Measurements from ENCODE around the gene PMIS2.

Gene PMIS2

DNA sequence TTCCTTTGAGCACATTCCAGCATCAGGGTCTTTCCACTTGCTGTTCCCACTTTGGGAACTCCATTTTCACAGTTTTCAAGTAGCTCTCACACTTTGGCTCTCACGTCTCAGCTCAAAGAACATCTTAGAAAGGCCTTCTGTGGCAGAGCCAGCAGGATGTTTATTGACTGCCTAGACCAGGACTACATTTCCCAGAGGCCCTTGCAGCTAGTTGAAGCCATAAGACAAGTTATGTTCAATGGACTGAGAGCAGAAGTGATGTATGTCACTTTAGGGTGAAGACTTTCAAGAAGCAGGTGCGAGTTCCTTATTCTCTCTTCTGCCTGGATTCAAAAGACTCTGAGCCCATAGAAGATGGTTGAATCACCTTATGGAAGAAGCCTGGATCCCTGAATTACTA is 22.3 kb downstream of the PMIS2 start:
- TF ChIP-seq, protein P1, sequence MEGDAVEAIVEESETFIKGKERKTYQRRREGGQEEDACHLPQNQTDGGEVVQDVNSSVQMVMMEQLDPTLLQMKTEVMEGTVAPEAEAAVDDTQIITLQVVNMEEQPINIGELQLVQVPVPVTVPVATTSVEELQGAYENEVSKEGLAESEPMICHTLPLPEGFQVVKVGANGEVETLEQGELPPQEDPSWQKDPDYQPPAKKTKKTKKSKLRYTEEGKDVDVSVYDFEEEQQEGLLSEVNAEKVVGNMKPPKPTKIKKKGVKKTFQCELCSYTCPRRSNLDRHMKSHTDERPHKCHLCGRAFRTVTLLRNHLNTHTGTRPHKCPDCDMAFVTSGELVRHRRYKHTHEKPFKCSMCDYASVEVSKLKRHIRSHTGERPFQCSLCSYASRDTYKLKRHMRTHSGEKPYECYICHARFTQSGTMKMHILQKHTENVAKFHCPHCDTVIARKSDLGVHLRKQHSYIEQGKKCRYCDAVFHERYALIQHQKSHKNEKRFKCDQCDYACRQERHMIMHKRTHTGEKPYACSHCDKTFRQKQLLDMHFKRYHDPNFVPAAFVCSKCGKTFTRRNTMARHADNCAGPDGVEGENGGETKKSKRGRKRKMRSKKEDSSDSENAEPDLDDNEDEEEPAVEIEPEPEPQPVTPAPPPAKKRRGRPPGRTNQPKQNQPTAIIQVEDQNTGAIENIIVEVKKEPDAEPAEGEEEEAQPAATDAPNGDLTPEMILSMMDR (IDR thresholded peaks at IDR 0.05; ENCODE audit: low read length, missing control alignments), result no peak
- no peak overlapping the region for H3K4me3 ChIP-seq (replicated peaks; ENCODE audit: low read depth, low read length)
- DNase-seq (ENCODE audit: low read depth), result no peak

DNA sequence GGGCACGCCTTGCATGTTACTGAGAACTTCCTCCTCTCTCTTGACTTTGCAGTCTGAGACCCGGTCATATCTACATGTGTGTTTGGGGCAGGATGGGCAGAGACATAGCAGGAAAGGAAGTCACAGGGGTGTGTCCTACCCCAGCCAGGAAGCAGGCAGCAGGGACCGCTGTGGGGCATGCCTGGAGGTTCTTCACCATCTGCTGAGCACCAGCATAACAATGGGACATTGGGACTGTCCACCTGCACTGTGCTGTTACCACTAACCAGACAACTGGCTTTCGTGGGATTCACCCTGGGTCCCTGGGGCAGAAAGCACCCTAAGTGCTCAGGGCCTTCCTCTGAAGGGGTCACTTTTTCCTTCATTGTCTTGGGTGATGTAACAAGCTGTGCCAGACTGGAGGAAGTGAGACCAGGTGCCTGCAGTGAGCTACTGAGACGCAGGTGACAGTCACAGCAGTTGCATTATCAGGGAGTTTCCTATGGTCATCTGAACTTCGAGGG is 23.9 kb downstream of the PMIS2 start:
- H3K4me3 ChIP-seq (replicated peaks; ENCODE audit: low read depth, low read length), result no peak overlapping the region
- TF ChIP-seq, protein P1 (IDR thresholded peaks at IDR 0.05; ENCODE audit: low read length, missing control alignments), result no peak
- DNase-seq (ENCODE audit: low read depth), result no peak

DNA sequence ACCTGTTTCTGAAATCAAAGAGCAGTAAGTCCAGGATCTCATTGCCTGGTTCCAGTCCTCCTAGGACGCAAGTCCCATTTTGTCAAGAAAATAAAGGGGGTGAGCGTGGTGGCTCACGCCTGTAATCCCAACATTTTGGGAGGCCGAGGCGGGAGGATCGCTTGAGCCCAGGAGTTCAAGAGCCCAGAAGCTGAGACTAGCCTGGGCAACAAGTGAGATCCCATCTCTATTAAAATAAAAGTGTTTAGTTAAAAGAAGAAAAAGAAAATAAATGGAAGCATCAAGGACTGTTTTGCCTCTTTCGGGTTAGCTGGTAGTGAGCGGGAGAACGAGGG is 26.2 kb downstream of the PMIS2 start:
- TF ChIP-seq, protein P1 (IDR thresholded peaks at IDR 0.05; ENCODE audit: low read length, missing control alignments), result no peak
- H3K4me3 ChIP-seq (replicated peaks; ENCODE audit: low read depth, low read length), result peak overlapping the region; percentile 90
- DNase-seq (ENCODE audit: low read depth), result no peak

- TF ChIP-seq, protein P1 (IDR thresholded peaks at IDR 0.05; ENCODE audit: low read length, missing control alignments), result no peak
- H3K4me3 ChIP-seq (replicated peaks; ENCODE audit: low read depth, low read length), result peak within 1 kb of the TSS; percentile 90
- peak; percentile 90 for DNase-seq (ENCODE audit: low read depth)
Measured at GRCh38 chr19:35612559-35613321, 26.8 kb downstream of the PMIS2 start, which contains the start of gene HAUS5. TSS of gene HAUS5 (plus strand) at chr19:35612735. CDS start at chr19:35612795, 60 bp downstream.

DNA sequence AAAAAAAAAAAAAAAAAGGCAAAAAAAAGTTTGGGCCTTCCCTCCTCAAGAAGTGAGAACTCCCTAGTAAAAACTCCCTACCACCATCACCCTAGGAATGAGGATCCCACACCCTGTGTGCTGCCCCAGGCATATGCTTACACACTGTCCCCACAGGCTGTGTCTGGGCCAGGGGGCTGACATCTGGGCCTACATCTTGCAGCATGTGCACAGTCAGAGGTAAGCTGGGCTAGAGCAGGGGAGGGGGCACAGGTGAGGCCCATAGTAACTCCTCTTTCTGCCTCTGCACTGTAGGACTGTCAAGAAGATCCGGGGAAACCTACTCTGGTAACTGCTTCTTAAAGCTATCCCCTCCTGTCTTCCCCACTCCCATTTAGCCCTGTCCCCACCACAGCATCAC is 27.6 kb downstream of the PMIS2 start:
- no peak for DNase-seq (ENCODE audit: low read depth)
- TF ChIP-seq, protein P1 (IDR thresholded peaks at IDR 0.05; ENCODE audit: low read length, missing control alignments), result no peak
- H3K4me3 ChIP-seq (replicated peaks; ENCODE audit: low read depth, low read length), result no peak overlapping the region

- no peak overlapping the region for H3K4me3 ChIP-seq (replicated peaks; ENCODE audit: low read depth, low read length)
- DNase-seq (ENCODE audit: low read depth), result no peak
- TF ChIP-seq, protein P1 (IDR thresholded peaks at IDR 0.05; ENCODE audit: low read length, missing control alignments), result no peak
Measured at GRCh38 chr19:35615036-35615435, 29.1 kb downstream of the PMIS2 start.

DNA sequence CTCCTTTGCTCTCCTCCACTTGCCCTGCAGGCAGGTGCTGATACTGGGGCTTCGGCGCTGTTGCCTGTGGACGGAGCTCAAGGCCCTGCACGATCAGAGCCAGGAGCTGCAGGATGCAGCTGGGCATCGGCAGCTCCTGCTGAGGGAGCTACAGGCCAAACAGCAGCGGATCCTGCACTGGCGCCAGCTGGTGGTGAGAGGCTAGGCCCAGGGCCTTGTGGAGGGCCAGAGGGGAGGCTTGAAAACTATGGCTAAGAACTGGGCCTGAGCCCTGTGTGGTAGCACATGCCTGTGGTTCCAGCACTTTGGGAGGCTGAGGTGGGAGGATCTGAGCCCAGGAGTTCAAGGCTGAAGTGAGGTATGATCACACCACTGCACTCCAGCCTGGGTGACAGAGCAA is 32.9 kb downstream of the PMIS2 start:
- DNase-seq (ENCODE audit: low read depth), result no peak
- H3K4me3 ChIP-seq (replicated peaks; ENCODE audit: low read depth, low read length), result no peak overlapping the region
- TF ChIP-seq, protein P1 (IDR thresholded peaks at IDR 0.05; ENCODE audit: low read length, missing control alignments), result no peak
